Transverse colon (tissue), 4 donors: Measurements from ENCODE around the gene CNOT11. TPM values are rescaled to one million over a fixed set of nuclear protein-coding genes. Genes with fewer than 3 reads are reported as not detected.

Source experiments
- DNase-seq: peaks from one replicate; pipeline ENCODE4 v3.0.0-alpha.2; 2019
- H3K27ac ChIP-seq, 4 donors: fragments of 200-600 bp; sonication (generic); 2 replicates each; pipeline ENCODE4 v1.5.1; 2016 to 2018; ENCODE audit warnings: inconsistent platforms in 4 of 4
- H3K27me3 ChIP-seq: fragments of 200-600 bp; sonication (generic); 2 replicates; pipeline ENCODE4 v1.5.1; 2017; ENCODE audit warnings: inconsistent platforms
- H3K36me3 ChIP-seq, 4 donors: fragments of 200-600 bp; sonication (generic); 2 replicates each; pipeline ENCODE4 v1.5.1; 2017 to 2019; ENCODE audit warnings: inconsistent platforms in 4 of 4
- H3K4me1 ChIP-seq, 4 donors: fragments of 200-600 bp; sonication (generic); 2 replicates each; pipeline ENCODE4 v1.5.1; 2017 to 2020; ENCODE audit warnings: inconsistent platforms in 4 of 4
- H3K4me3 ChIP-seq, 4 donors: fragments of 200-600 bp; sonication (generic); 1 replicate in 1 of 4; 2 replicates in 3 of 4; pipeline versions ENCODE4 v1.5.1 to v1.6.1; 2017 to 2019; ENCODE audit warnings: inconsistent platforms in 4 of 4
- H3K9me3 ChIP-seq, 2 donors: fragments of 200-600 bp; sonication (generic); 2 replicates each; pipeline ENCODE4 v1.5.1; 2017 to 2019; ENCODE audit warnings: inconsistent platforms in 2 of 2
- EP300 ChIP-seq: sonication (generic); formaldehyde crosslinking; IDR thresholded peaks from one replicate; pipeline ENCODE4 v1.6.1; 2017; ENCODE audit warnings: antibody characterized with exemption, low read depth
- POLR2A ChIP-seq: fragments of 450-650 bp; IDR thresholded peaks from one replicate; pipeline ENCODE4 v1.6.1; 2016; ENCODE audit warnings: antibody characterized with exemption, mild to moderate bottlenecking, moderate library complexity
- POLR2AphosphoS5 ChIP-seq, 3 donors: sonication (generic); formaldehyde crosslinking; IDR thresholded peaks; one replicate each; pipeline ENCODE4 v1.6.1; 2016; ENCODE audit warnings: antibody characterized with exemption in 3 of 3
- WGBS, 2 donors: methylation state at CpG; one replicate each; pipeline ENCODE4 v1.1.5; 2018; ENCODE audit warnings: low coverage in 1 of 2; 5-methylcytosine and 5-hydroxymethylcytosine counted together
- in situ Hi-C, 4 donors: fragments of 200-750 bp; cut with MboI; loops; one replicate each; pipeline versions ENCODE4 v1.15.0 to v1.15.1; 2017; ENCODE audit warnings: low sequenced_read_pairs in 3 of 4, low pct_ligation_motif_present in 1 of 4, low pct_unique_long_range_greater_than_20kb in 1 of 4
- intact Hi-C: fragments of 100-400 bp; cut with DNase I; formaldehyde crosslinking; loops from one replicate; pipeline ENCODE4 v1.15.1; 2023; ENCODE audit warnings: low total_unique reads
- total RNA-seq, 4 donors: library from RNA; depleted of rRNA; stranded (reverse); fragments of >200 nt; gene quantifications; one replicate each; pipeline ENCODE4 v1.1.0, GENCODE V29; 2016
- TF ChIP-seq, protein P1 (sequence below), 5 experiments: fragments of 200-600 bp in 3 of 5; fragments of 450-650 bp in 2 of 5; sonication (generic) in 3 of 5; IDR thresholded peaks; 1 replicate in 2 of 5; 2 replicates in 3 of 5; pipeline ENCODE4 v1.5.1; 2016 to 2017; ENCODE audit warnings: antibody characterized with exemption in 5 of 5, inconsistent platforms in 3 of 5, mild to moderate bottlenecking in 2 of 5, moderate library complexity in 1 of 5

Gene CNOT11
- total RNA-seq, 4 donors from 2014 or later = 36.8 to 48.4 (median 37.6) TPM

DNA sequence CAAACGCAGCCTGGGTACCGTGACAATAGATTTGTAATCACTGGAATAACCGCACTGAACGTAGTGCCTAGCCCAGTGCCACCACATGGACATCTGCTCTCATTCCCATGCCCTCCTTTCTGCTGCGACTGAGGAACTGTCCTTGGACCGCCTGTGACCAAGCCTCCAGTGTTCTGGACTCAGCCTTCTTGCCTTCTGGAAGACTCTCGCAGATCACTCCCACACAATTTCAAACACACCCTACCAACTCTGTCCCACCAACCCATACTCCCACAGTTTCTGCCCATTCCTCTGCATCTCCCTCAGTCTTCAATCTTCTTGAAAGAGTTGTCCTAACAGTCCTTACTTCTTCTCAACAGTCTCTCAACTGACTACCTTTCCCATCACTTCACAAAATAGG lies 53.7 kb downstream of the CNOT11 start:
- in situ Hi-C loops = no loop called here
- intact Hi-C loops = no loop called here
- TF ChIP-seq EP300 = no peak
- TF ChIP-seq, protein P1, sequence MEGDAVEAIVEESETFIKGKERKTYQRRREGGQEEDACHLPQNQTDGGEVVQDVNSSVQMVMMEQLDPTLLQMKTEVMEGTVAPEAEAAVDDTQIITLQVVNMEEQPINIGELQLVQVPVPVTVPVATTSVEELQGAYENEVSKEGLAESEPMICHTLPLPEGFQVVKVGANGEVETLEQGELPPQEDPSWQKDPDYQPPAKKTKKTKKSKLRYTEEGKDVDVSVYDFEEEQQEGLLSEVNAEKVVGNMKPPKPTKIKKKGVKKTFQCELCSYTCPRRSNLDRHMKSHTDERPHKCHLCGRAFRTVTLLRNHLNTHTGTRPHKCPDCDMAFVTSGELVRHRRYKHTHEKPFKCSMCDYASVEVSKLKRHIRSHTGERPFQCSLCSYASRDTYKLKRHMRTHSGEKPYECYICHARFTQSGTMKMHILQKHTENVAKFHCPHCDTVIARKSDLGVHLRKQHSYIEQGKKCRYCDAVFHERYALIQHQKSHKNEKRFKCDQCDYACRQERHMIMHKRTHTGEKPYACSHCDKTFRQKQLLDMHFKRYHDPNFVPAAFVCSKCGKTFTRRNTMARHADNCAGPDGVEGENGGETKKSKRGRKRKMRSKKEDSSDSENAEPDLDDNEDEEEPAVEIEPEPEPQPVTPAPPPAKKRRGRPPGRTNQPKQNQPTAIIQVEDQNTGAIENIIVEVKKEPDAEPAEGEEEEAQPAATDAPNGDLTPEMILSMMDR (IDR thresholded peaks at IDR 0.05) = no peak
- TF ChIP-seq POLR2AphosphoS5 (IDR thresholded peaks at IDR 0.05) = no peak
- TF ChIP-seq POLR2A = no peak
- no peak for DNase-seq
- Histone ChIP-seq H3K4me3 (peak overlapping the region; percentile 1 to 92 (median 85)), H3K27me3 (no peaks in the 10 kb centered on the region), H3K27ac (peak overlapping the region; percentile 92 to 95 (median 94)), H3K36me3 (no peaks in the 10 kb centered on the region), H3K9me3 (no peaks in the 10 kb centered on the region), H3K4me1 (peaks cover 11 to 61% (median 34%) of the 10 kb centered on the region in 4 donors)
- WGBS, 2 donors = 43% methylated on average over 7 of the region's 7 CpGs; no CpG with 5 or more reads in 1 of the 2 donors

DNA sequence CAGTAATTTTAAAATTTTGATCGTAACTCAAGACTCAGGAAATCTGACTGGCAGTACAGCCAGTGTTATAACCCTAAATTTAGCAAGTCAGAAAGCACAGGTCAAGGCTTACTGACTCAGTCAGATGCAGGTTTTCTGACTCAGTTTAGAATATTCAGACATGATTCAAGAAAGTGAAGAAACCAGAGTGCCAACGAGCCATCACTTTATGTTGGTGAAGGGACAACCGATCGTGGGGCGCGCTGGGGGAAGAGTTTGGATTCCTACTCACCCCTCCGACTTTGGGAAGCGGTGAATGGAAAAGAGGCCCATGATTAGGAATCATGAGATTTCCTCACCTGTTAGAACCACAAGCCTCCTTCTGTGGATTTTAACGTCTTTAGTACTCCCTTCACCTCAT lies 54.8 kb downstream of the CNOT11 start:
- WGBS, 2 donors = 7% methylated on average over 9 of the region's 9 CpGs; no CpG with 5 or more reads in 1 of the 2 donors
- intact Hi-C loops = no loop called here
- Histone ChIP-seq H3K36me3 (no peaks in the 10 kb centered on the region), H3K27ac (peak overlapping the region; percentile 92 to 95 (median 94)), H3K4me3 (peak overlapping the region; percentile 78 to 92 (median 85)), H3K4me1 (peaks cover 11 to 59% (median 31%) of the 10 kb centered on the region in 4 donors), H3K27me3 (no peaks in the 10 kb centered on the region), H3K9me3 (no peaks in the 10 kb centered on the region)
- no peak for TF ChIP-seq POLR2A
- no peak for TF ChIP-seq POLR2AphosphoS5 (IDR thresholded peaks at IDR 0.05)
- DNase-seq = no peak
- in situ Hi-C loops = no loop called here

DNA sequence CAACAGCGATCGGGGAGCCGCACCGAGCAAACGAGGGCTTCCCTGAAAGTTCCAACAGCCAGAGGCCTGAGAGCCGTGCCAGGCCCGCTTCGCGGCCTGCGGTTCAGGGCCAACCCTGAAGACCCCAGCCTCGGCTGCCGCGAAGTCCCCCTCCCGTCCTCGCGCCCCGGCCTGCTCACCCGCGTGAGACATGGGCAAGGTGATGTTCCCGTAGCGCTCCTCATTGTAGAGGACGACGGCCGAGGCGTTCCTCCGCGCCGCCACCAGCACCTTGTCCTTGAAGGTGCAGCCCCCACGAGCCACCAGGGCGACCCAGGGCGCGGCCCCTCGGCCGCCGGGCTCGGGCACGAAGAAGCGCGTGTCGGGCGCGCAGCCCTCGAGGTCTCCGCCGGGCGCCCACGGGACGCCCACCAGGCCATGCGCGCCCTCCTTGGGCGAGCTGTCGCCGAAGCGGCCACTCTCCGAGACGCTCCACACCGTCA lies 55.3 kb downstream of the CNOT11 start:
- peak overlapping the region; percentile 78 to 92 (median 85) for H3K4me3 ChIP-seq
- peak overlapping the region; percentile 92 to 95 (median 94) for H3K27ac ChIP-seq
- intact Hi-C loops = no loop called here
- H3K4me1 ChIP-seq = peaks cover 11 to 59% (median 31%) of the 10 kb centered on the region in 4 donors
- peak; percentile 33 for DNase-seq
- H3K36me3 ChIP-seq = no peaks in the 10 kb centered on the region
- no peaks in the 10 kb centered on the region for H3K27me3 ChIP-seq
- no peak for TF ChIP-seq POLR2A
- TF ChIP-seq, protein P1 (IDR thresholded peaks at IDR 0.05) = no peak
- TF ChIP-seq POLR2AphosphoS5 (IDR thresholded peaks at IDR 0.05) = no peak
- TF ChIP-seq EP300 = no peak
- WGBS, 2 donors = 0% methylated on average over 20 of the region's 57 CpGs; no CpG with 5 or more reads in 1 of the 2 donors
- no peaks in the 10 kb centered on the region for H3K9me3 ChIP-seq
- in situ Hi-C loops = no loop called here

DNA sequence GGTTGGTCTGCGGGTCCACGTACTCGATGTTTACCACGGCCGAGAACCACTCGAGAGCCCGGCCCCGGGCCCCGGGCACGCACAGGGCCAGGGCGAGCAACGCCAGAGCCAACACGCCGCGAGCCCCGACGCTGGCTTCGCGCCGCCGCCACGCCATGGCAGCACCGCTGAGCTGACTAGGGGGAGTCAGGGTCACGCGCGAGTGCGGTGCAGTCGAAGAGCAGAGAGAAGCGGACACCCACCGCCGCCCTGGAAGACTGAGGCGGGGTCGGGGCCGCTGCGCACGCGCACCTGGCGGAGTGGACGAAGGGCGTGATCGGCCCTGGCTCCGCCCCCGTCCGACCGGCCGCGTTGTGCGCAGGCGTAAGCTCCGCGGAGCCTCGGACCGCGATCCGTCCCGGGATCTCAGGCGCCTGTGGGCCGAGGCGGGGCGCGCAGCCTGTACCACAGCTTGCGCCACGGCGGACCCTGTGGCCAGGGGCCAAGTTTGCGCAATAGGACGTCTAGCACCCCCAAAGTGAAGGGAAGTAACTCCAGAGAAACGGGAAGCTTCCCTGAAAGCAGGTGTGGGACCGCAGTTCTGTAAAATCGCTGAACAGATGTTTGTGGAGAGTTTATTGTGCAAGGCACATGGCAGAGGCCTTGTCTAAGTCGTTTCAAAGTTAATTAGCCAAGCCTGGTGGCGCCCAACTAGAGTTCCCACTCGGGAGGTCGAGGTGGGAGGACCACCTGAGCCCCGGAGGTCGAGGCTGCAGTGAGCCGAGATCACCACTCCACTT lies 55.9 kb downstream of the CNOT11 start, which contains the start of gene RNF149:
Gene RNF149, minus strand, starts transcription at position 270 of the 779 bp plus-strand sequence. Its CDS starts 113 bp downstream, at position 157.
- Histone ChIP-seq H3K9me3 (no peaks in the 10 kb centered on the region), H3K4me1 (peaks cover 11 to 56% (median 30%) of the 10 kb centered on the region in 4 donors), H3K27ac (peak within 1 kb of the TSS; percentile 92 to 95 (median 94)), H3K4me3 (peak within 1 kb of the TSS; percentile 78 to 92 (median 85)), H3K27me3 (no peaks in the 10 kb centered on the region), H3K36me3 (no peaks in the 10 kb centered on the region)
- WGBS, 2 donors = 5% methylated on average over 52 of the region's 76 CpGs; no CpG with 5 or more reads in 1 of the 2 donors
- TF ChIP-seq POLR2AphosphoS5 (IDR thresholded peaks at IDR 0.05) = peak; percentile 96 to 98 (median 98)
- TF ChIP-seq, protein P1 (IDR thresholded peaks at IDR 0.05) = peak in 3 of 5 experiments; percentile 9 to 46 (median 42)
- TF ChIP-seq EP300 = no peak
- TF ChIP-seq POLR2A = peak; percentile 93
- DNase-seq = peak; percentile 95
- in situ Hi-C loops = no loop called here
- intact Hi-C loops = no loop called here
